Amygdala (tissue), 56 donors: ENCODE measurements around the gene ANKRD37.
"Not testable (repeated sequence)": the region's sequence is repeated elsewhere in the genome, so short reads cannot be mapped to it uniquely, and the experiment has no call there.

Experiments used
- DNase-seq, 56 donors: peaks; one replicate each; lab custom pipeline; 2025; lab: John Stamatoyannopoulos, UW

ANKRD37 gene, protein sequence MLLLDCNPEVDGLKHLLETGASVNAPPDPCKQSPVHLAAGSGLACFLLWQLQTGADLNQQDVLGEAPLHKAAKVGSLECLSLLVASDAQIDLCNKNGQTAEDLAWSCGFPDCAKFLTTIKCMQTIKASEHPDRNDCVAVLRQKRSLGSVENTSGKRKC

DNA sequence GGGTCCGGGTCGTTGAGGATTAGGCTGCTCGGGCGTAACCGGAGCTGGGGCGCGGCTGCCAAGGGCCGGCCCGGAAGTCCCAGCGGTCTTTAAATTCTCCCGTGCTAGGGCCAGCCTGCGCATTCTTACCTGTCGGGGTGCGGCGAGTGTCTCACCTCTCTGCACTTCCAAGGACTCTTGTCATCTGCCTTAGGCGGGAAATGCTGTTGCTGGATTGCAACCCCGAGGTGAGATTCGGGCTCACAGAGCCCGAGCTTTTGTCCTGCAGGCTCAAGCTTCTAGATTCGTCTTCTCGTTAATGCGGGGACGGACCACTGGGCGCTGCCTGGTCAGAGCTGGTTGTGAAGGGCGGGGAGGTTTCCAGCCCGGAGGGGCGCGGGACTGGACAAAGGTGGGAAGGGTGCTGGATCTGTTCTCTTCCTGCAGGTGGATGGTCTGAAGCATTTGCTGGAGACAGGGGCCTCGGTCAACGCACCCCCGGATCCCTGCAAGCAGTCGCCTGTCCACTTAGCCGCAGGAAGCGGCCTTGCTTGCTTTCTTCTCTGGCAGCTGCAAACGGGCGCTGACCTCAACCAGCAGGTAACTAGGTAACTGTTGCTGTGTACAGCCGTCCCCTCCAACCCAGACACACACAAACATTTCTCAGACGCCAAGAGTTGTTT is at the start of gene ANKRD37:
Gene ANKRD37, plus strand, starts transcription at position 118 of the 662 bp plus-strand sequence. Its CDS starts 83 bp downstream, at position 201.
- peak in 33 of 56 donors; percentile 13 to 75 (median 52) for DNase-seq

GRCh38 chr4:185346975-185347601 is 49.6 kb upstream of the ANKRD37 start:
- no peak for DNase-seq

DNA sequence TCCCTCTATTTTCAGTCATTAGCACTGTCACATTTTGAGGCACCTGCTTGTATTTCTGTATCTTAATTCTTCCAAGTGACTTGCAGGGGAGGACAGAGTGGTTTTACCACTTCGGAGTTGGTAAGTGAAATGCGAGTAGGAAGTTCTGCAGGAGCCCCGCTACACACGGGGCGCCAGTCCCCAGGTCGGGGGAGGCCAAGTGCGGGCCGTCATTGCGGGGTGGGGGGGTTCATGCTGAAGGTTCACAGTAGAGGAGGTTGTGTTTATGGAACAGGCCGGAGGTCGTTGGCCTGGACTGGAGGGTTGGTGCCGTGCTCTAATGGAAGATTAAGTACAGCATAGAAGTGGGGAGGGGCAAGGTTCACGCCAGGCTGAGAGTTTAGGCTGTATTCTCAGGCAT is 45.0 kb upstream of the ANKRD37 start:
- no peak for DNase-seq

DNA sequence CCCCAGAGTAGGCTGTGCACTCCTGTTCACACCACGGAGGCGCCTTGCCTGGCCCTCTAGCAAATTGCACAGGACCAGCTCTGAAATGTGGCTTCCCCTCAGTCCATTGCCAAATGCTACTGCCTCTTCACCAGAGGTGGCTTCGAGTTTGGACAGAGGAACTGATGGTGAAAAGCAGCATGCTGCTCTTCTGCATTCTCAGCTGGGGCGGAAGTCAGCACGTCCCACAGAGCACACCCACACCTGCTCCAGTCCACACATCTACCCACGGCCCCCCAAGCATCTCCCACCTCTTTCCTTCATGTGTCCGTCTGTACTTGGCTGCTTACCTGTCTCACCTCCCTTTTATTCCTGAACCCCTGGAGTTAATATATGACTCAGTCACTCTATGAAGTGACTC is 44.4 kb upstream of the ANKRD37 start:
- DNase-seq, result no peak

GRCh38 chr4:185352741-185353140 is 43.9 kb upstream of the ANKRD37 start:
- DNase-seq, result no peak

DNA sequence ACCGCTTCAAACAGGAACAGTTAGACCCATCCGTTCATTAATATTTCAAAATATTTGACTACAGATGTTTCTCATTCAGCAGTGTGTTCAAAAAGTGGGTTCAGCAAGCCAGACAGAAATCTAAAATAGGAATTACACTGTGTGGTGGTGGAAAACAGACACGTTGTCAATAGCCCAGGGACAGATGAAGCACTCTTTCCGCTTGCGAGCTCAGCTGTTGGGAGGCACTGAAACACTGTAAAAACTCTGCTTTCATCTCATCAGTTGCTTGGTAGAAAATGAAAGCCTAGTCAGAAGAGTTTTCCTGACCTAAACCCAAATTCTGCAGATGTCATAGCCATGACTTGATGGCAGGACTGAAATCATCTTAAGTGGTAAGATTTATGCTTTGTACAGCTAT is 39.4 kb upstream of the ANKRD37 start:
- DNase-seq, result no peak

- DNase-seq, result no peak
These were observed 38.8 kb upstream of the ANKRD37 start for GRCh38 chr4:185357733-185358440.

DNA sequence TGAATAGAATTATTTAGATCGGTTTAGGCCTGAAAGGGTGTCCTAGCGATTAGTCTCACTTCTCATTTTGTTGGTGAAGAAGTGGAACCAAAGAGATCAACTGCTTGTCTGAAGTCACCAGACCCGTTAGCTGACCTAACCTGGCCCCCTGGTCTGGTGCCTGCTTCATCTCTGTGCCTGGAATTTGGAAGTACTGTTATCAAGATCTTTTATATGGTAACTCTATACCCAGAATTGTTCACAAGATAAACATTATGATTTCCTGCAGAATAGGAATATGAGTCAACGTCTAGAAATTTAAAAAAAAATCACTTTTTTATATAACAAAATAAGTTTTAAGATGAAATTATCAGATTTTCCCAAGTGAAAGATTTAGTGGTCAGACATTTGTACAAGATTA is 38.1 kb upstream of the ANKRD37 start:
- DNase-seq, result no peak

- DNase-seq, result no peak
These were observed 37.7 kb upstream of the ANKRD37 start for GRCh38 chr4:185358959-185359358.

DNA sequence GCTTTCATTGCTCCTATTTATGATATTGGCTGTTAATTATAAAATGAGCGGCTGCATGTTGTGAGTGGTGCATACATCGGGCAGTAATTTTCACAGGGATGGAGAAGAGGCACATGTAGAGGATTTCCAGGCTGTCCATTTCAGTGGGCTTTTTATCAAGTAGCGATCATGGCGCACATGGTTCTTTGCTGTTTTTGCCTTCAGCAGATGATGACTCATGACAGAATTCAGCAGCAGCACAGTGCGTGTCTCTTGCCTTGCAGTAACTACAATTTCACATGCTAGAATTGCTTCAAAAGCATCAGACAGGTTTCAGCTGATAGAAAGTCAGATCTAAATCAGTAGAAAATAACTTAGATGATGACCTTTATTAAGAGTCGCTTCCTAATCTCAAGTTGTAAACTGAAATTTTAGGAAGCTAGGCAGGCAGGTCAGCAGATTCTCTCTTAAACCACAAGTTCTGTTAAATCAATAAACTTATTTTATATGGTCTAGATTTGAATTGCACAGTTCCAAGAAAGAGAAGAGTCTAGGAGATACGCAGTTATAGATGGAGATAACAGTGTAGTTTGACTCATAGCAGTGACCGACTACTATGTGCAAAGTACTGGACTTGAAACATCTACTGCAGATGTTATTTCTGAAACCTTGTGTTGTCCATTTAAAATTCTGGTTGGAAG is 36.7 kb upstream of the ANKRD37 start:
- DNase-seq, result no peak

DNA sequence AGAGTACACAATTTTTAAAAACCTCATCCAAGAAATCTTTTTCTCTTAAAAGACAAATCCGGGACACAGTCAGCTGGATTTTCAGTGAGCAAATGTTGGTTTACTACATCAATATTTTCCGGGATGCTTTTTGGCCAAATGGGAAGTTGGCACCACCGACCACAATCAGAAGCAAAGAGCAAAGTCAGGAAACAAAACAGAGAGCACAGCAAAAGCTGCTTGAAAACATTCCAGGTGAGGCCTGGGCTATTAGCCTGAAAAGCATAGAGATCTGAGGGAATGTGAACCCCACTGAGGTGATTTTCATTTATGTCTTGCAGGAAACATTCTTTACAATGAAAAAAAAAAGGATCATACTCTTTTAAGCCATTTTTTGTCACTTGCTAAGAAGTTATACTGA is 34.8 kb upstream of the ANKRD37 start:
- DNase-seq, result no peak

DNA sequence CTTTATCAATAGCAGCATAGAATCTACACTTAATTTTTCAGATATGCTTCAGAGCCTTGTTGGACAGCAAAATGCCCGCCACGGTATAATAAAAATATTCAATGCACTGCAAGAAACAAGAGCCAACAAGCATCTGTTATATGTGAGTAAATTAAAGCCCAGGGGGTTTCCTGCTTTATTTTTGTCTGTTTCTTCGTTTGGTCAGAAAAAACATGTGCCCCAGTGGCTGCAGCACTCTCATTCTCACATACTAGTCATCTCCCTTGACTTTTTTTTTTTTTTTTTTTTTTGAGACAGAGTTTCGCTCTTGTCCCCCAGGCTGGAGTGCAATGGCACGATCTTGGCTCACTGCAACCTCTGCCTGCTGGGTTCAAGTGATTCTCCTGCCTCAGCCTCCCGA is 34.1 kb upstream of the ANKRD37 start:
- not testable (repeated sequence) for DNase-seq

DNA sequence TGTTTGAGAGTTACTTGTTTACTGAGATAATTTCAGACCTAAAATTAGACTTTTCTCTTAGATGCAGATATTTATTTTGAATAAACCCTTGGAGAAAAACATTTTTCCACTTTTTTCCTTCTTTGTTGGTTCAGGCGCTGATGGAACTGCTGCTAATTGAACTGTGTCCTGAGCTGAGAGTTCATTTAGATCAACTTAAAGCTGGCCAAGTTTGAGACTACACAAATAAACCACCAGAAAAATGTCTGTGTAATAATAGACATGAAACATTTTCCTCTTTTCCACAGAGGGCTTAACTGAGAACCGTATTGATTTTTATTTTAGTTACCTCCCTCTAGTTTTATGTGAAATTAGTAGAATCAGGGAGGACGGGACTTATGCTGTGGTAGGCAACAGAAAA is 33.4 kb upstream of the ANKRD37 start:
- DNase-seq, result no peak

DNA sequence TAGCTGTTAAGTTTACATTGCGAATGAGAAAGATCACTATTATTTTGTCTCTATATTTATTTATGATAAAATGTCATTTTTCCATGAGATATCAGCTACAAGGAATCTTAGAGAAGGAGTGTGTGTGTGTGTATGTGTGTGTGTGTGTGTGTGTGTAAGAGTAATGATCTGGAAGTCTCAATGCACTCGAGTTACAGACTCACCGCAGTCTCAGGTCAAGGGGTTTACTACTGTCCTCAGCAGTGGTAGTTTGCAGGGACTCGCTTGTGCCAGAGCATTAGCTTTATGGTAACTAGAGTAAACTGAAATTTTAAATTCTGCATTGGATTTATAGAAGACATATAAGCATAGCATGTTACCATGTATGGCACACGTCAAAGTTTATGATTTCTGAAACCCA is 31.8 kb upstream of the ANKRD37 start:
- no peak for DNase-seq

DNA sequence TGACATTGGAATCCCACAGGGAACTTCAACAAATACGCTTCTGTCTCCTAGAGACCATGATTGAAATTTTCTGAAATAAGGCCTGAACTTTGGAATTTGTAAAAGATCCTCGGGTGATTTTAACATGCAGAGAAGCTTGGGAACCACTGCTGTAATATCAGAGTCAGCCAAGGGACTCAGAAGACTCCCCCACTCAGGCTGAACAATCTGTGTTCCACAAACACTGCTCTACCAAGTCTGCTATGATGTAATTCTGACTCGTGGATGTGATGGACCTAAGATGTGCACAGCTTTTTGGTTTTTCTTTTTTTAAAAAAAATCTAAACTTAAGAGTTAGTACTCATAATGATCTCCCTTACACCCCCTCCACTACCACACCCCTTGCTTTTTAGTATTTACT is 26.9 kb upstream of the ANKRD37 start:
- DNase-seq, result no peak

GRCh38 chr4:185370268-185370949 is 26.2 kb upstream of the ANKRD37 start:
- DNase-seq, result no peak

- DNase-seq, result no peak
These were observed 24.9 kb upstream of the ANKRD37 start for GRCh38 chr4:185371702-185372101.

DNA sequence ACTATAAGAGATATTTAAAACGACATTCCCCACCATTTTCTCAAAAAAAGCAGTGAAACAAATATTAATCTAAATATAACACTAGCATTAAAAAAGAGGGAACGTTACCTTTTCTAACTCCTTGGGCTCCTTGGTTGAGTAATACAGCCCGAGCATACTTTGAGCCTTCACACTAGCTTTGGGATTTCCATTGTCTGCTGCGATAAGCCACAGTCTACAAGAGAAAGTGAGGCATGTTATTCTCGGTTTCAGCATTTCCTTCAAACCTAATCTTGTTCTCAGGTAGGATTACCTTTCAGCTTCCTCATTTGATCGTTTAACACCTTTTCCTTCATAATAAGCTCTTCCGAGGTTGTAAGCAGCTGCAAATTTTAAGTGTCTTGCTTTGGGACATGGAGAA is 22.6 kb upstream of the ANKRD37 start:
- no peak for DNase-seq

DNA sequence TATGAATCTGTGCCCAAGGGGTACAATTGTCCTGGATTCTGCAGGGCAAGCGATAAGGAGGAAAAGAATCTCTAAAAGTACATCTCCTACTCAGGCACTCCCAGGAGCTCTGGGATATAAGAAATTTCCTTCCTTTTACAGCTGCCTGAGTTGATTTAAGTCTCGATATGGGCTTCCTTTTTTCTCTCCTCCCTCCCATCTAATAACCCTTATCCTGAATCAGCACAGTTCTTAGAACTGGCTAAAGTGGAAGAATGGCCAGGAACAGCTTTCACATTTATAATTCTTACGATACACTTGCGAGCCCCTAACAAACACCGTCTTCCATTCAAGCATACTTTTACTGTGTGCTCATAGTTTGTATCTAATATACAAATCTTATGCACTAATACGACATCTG is 22.1 kb upstream of the ANKRD37 start:
- DNase-seq, result no peak

DNA sequence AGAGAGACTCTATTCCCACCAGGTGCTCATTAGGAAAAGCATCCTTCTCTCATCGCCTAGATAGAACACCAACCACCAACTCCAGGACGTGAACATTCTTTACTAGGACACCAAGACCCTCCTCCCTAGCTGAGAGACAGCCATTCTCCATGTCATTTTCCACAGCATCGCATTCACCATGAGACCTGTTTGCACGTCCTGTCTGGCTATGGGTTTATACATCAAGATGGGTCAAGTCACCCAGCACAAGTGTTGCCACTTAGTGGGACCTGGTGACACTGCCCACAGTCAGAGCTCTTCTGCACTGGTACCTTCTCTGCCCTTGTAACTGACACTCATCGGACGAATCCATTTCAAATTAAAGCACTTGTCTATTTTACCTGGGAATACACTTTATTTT is 18.4 kb upstream of the ANKRD37 start:
- DNase-seq, result no peak
